ENCODE results near the gene LOXL3. TPM values are rescaled to one million over a fixed set of nuclear protein-coding genes. Genes with fewer than 3 reads are reported as not detected.

LOXL3 gene
- total RNA-seq, 4 donors from 2014 or later = 0.48 to 4.3 (median 3.2) TPM; not detected in 1

DNA sequence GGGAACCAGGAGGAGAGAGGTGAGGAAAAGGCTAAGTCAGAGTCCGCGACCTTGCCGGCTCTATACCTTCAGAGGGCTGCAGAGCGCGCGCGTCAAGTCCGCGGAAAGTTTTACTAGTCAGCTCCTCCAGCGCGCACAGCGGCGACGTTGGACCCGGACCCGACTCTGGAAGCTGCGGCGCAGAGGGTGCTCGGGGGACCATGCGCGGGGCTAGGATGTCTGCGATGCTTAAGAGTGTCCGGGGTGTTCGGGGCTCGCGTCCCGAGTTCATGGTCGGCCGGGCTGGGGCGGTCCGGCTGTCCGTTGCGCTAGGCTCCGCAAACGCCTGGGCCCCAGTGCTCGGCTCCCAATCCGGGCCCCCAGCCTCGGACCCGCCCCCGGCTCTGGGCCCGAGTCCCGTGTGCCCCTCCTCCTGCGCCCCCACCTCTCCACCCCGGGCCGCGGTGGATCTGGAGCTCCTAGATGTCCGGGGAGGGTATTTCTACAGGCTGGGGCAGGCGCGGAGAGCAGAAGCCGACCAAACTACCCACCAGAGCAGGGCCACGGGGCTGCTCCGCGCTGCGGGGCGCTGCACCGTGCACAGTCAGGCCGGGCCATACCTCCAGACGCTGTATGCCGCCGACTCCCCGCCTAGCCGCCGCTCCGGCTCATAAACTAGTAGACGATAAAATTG, 54.3 kb downstream of the LOXL3 start, which contains the start of gene LBX2:
Gene LBX2 (minus strand): TSS at position 337 of the 673 bp plus-strand sequence. CDS start 66 bp downstream, at position 271.
- 18 to 19% methylated on average over 11 to 25 of the region's 65 CpGs for WGBS, 2 donors
- no peaks in the 10 kb centered on the region for H3K9me3 ChIP-seq
- peaks cover 0 to 4% (median 0%) of the 10 kb centered on the region in 3 donors for H3K36me3 ChIP-seq
- H3K27ac ChIP-seq = peak within 1 kb of the TSS in 1 of 4 donors; percentile 15
- intact Hi-C loops (cut with DNase I) = no loop called here
- peaks cover 31 to 56% (median 37%) of the 10 kb centered on the region in 3 donors for H3K4me1 ChIP-seq
- DNase-seq = no peak
- no peak for TF ChIP-seq POLR2A (IDR thresholded peaks at IDR 0.05)
- TF ChIP-seq, protein P1, sequence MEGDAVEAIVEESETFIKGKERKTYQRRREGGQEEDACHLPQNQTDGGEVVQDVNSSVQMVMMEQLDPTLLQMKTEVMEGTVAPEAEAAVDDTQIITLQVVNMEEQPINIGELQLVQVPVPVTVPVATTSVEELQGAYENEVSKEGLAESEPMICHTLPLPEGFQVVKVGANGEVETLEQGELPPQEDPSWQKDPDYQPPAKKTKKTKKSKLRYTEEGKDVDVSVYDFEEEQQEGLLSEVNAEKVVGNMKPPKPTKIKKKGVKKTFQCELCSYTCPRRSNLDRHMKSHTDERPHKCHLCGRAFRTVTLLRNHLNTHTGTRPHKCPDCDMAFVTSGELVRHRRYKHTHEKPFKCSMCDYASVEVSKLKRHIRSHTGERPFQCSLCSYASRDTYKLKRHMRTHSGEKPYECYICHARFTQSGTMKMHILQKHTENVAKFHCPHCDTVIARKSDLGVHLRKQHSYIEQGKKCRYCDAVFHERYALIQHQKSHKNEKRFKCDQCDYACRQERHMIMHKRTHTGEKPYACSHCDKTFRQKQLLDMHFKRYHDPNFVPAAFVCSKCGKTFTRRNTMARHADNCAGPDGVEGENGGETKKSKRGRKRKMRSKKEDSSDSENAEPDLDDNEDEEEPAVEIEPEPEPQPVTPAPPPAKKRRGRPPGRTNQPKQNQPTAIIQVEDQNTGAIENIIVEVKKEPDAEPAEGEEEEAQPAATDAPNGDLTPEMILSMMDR (IDR thresholded peaks at IDR 0.05) = no peak
- H3K4me3 ChIP-seq = peak within 1 kb of the TSS; percentile 29 to 61 (median 50)
- peaks cover 7 to 75% (median 20%) of the 10 kb centered on the region in 4 donors for H3K27me3 ChIP-seq

DNA sequence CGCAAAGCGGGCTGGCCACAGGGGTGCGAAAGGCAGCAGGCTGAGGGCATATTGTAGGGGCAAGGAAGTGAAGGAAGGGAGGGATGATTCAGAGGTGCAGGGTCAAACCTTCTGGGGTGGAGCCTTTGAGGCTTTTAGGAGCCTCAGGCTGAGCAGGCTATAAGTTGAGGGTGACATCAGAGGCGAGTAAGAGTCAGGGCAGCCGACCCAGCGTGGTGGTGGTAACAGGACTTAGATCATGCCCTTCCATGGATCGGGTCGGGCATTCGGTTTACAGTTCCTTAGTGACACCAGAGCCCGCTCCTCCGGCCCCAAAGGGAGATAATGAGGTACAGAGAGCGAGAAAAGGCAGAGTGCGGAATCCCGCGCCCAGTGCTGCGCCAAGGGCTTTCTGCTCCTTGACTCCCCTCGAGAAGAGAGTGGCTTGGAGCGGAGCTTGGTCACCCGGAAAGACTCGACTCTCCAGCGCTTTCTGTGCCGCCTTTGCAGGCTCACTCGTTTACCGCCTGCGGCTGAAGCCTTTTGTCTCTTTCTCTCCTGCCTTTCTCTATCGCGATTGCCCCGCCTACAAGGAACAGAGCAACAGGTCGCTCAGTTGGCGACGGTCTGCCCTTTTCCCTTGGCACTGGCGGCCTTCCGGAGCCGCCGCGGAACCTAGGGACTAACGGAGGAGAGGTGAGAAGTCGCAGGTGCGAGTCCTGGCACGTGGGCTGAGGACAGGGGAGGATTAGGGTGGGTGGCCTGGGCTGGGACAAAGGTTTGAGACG, 55.1 kb downstream of the LOXL3 start:
- TF ChIP-seq POLR2A (IDR thresholded peaks at IDR 0.05) = no peak
- TF ChIP-seq, protein P1 (IDR thresholded peaks at IDR 0.05) = no peak
- peaks cover 7 to 73% (median 20%) of the 10 kb centered on the region in 4 donors for H3K27me3 ChIP-seq
- peaks cover 0 to 8% (median 0%) of the 10 kb centered on the region in 3 donors for H3K36me3 ChIP-seq
- intact Hi-C loops (cut with DNase I) = no loop called here
- no peak for DNase-seq
- peak overlapping the region; percentile 29 to 61 (median 50) for H3K4me3 ChIP-seq
- H3K9me3 ChIP-seq = no peaks in the 10 kb centered on the region
- peaks cover 31 to 49% (median 36%) of the 10 kb centered on the region in 3 donors for H3K4me1 ChIP-seq
- 1 to 3% methylated on average over 23 to 24 of the region's 41 CpGs for WGBS, 2 donors
- peak overlapping the region in 1 of 4 donors; percentile 15 for H3K27ac ChIP-seq

DNA sequence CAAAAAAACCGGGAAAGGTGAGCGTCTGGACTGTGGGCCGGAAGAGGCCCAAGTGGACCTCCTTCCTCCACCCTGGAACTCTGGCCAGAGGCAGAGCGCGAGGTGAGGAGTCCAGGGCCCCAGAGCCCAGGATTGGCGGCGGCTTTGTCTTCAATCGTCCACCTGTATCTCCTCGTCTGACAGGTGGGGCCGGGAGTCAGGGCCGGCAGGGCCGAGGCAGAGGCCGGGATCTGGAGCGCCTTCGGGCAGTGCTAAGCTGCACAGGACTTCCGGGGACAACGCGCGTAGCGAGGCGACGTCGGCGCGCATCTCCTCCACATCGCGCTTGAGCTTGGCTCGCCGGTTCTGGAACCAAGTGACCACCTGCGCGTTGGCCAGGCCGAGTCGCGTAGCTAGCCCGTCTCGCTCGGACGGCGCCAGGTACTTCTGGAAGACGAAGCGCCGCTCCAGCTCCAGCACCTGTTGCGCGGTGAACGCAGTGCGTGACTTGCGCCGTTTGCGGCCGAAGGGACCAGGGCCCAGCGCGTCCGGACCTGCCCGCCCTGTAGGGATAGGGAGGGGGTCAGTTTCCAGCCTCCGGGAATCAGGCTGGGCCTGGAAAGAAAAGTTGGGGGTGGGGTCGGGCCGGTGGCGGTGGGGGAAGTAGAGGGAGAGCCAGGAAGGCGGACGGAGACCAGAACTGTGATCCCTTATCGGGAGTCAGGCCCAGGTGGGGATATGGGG, 55.8 kb downstream of the LOXL3 start:
- Histone ChIP-seq H3K4me1 (peaks cover 31 to 41% (median 31%) of the 10 kb centered on the region in 3 donors), H3K27me3 (peaks cover 7 to 65% (median 20%) of the 10 kb centered on the region in 4 donors), H3K36me3 (peaks cover 0 to 16% (median 2%) of the 10 kb centered on the region in 3 donors), H3K9me3 (no peaks in the 10 kb centered on the region), H3K27ac (peak overlapping the region in 1 of 4 donors; percentile 1), H3K4me3 (peak overlapping the region; percentile 29 to 61 (median 50))
- WGBS, 2 donors = 2 to 6% methylated on average over 7 of the region's 61 CpGs
- intact Hi-C loops (cut with DNase I) = no loop called here
- no peak for DNase-seq
- TF ChIP-seq, protein P1 (IDR thresholded peaks at IDR 0.05) = no peak
- TF ChIP-seq POLR2A (IDR thresholded peaks at IDR 0.05) = no peak

DNA sequence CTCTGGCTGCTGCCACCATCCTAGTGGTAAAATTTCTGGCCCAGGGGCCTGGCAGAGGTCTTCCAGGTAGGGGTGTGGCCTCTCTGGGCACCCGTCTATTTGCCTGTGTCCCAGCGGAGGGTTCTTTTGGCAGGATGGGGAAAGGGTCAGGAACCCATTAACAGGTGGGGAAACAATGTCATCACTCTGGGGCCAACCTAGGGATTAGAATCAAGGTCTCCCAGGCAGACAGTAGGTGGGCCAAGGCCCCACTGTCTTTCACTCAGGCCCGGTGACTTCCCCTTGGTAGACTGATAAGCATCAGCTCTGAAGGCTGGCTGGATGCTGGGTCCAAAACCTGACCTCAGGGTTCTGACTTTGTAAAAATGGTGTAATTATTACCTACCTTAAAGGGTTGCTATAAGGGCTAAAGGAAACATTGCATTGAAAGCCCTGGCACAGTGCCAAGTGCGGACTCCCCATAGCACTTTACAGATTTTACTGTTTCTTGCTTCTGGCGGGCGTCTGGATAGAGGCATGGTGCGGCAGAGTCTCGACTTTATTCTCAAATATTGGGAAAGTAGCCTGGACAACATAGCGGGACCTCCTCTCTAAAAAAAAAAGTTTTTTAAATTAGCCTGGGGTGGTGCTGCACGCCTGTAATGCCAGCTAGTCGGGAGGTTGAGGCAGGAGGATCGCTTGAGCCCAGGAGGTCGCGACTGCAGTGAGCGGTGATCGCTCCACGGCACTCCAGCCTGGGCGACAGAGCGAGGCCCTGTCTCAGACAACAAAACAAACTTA, 56.6 kb downstream of the LOXL3 start:
- intact Hi-C loops (cut with DNase I) = no loop called here
- H3K9me3 ChIP-seq = no peaks in the 10 kb centered on the region
- no peak overlapping the region for H3K27ac ChIP-seq
- TF ChIP-seq POLR2A (IDR thresholded peaks at IDR 0.05) = no peak
- TF ChIP-seq, protein P1 (IDR thresholded peaks at IDR 0.05) = no peak
- 56 to 58% methylated on average over 12 to 15 of the region's 19 CpGs for WGBS, 2 donors
- H3K4me3 ChIP-seq = peak overlapping the region; percentile 29 to 61 (median 50)
- H3K4me1 ChIP-seq = peaks cover 25 to 34% (median 29%) of the 10 kb centered on the region in 3 donors
- H3K27me3 ChIP-seq = peaks cover 7 to 58% (median 20%) of the 10 kb centered on the region in 4 donors
- peaks cover 2 to 23% (median 6%) of the 10 kb centered on the region in 3 donors for H3K36me3 ChIP-seq
- DNase-seq = no peak
